Aorta (tissue), 5 donors: ENCODE measurements around the gene DOCK3. TPM values are rescaled to one million over a fixed set of nuclear protein-coding genes. Genes with fewer than 3 reads are reported as not detected.
"Not testable (repeated sequence)": the region's sequence is repeated elsewhere in the genome, so short reads cannot be mapped to it uniquely, and the experiment has no call there.

Experiments used
- ATAC-seq: fragments of 200-7000 bp; cut with Tn5 transposase; one replicate; pipeline ENCODE4 v1.9.1; 2022; ENCODE audit warnings: moderate library complexity; ENCODE audit not compliant: low FRiP score
- DNase-seq, 2 donors: peaks; one replicate each; pipeline ENCODE4 v3.0.0-alpha.2; 2020
- H3K27ac ChIP-seq, 2 donors: one replicate each; pipeline ENCODE4 v1.5.1; 2013; ENCODE audit warnings: low read length in 2 of 2, mild to moderate bottlenecking in 2 of 2, moderate library complexity in 2 of 2, control low read depth in 1 of 2, inconsistent platforms in 1 of 2, low read depth in 1 of 2
- H3K27me3 ChIP-seq, 2 donors: one replicate each; pipeline ENCODE4 v1.6.1; 2013; ENCODE audit warnings: control low read depth in 1 of 2, low read length in 1 of 2, mild to moderate bottlenecking in 1 of 2, moderate library complexity in 1 of 2; ENCODE audit not compliant: insufficient read depth in 2 of 2, control insufficient read depth in 1 of 2
- H3K36me3 ChIP-seq, 2 donors: one replicate each; pipeline ENCODE4 v1.6.1; 2013; ENCODE audit warnings: control low read depth in 1 of 2, low read length in 1 of 2, mild to moderate bottlenecking in 1 of 2; ENCODE audit not compliant: insufficient read depth in 2 of 2, control insufficient read depth in 1 of 2
- H3K4me1 ChIP-seq, 2 donors: one replicate each; pipeline ENCODE4 v1.6.1; 2013; ENCODE audit warnings: low read length in 2 of 2, control low read depth in 1 of 2, mild to moderate bottlenecking in 1 of 2, moderate library complexity in 1 of 2; ENCODE audit not compliant: insufficient read depth in 2 of 2, control insufficient read depth in 1 of 2
- H3K4me3 ChIP-seq, 2 donors: one replicate each; pipeline ENCODE4 v1.5.1; 2013; ENCODE audit warnings: low read length in 2 of 2, control low read depth in 1 of 2, mild to moderate bottlenecking in 1 of 2
- H3K9me3 ChIP-seq: one replicate; pipeline ENCODE4 v1.6.1; 2013; ENCODE audit warnings: mild to moderate bottlenecking, low read length; ENCODE audit not compliant: control insufficient read depth
- WGBS, 2 donors: extraction: QIAGEN DNeasy Blood & Tissue Kit; methylation state at CpG; one replicate each; pipeline ENCODE4 v1.1.7; 2013; 5-methylcytosine and 5-hydroxymethylcytosine counted together
- intact Hi-C, 2 donors: fragments of 100-400 bp; cut with DNase I; formaldehyde crosslinking; loops; one replicate each; pipeline versions ENCODE4 v1.14.2 to v1.15.0; 2022
- polyA plus RNA-seq, 2 donors: library from polyadenylated mRNA; stranded (reverse); fragments of 200-250 nt; gene quantifications; one replicate each; pipeline ENCODE4 v1.2.3, GENCODE V29; 2013
- total RNA-seq, 2 donors: library from RNA; stranded (reverse); fragmentation: NEBNext Ultra II Directional; extraction: Animal tissue kit (Norgen Biotek cat#: 25700); gene quantifications; one replicate each; pipeline ENCODE4 v1.2.1, GENCODE V29; 2021
- donor health status: healthy with polysubstance abuse.
- donor health status: Bipolar disorder and iron deficiency.
- donor health status: DM: no; HTN: no; CAD: no.
- donor health status: DM: no; HTN: no; CAD: no.
- donor health status: DM: yes; HTN: yes; CAD: no.

DOCK3 gene
- total and polyA plus RNA-seq, 4 donors: 0.31 to 0.97 (median 0.55) TPM

DNA sequence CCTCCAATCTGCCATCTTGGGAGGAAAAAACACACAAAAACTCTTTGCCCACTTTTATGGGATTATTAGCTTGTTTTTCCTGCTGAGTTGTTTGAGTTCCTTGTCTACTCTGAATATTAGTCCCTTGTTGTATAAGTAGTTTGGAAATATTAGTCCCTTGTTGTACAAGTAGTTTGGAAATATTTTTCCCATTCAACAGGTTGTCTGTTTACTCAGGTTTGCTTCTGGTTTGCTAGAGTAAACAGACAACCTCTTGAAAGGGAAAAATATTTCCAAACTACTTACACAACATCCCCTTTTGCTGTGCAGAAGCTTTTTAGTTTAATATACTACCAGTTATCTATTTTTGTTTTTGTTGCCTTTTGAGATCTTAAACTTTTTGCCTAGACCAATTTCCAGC lies 517.0 kb downstream of the DOCK3 start:
- no peak for DNase-seq
- no peaks in the 10 kb centered on the region for H3K4me1 ChIP-seq
- intact Hi-C loops: no loop called here
- no peaks in the 10 kb centered on the region for H3K27me3 ChIP-seq
- no peak overlapping the region for H3K4me3 ChIP-seq
- H3K9me3 ChIP-seq: peaks cover 7% of the 10 kb centered on the region
- no peak overlapping the region for H3K27ac ChIP-seq
- no peak for ATAC-seq
- H3K36me3 ChIP-seq: no peaks in the 10 kb centered on the region

DNA sequence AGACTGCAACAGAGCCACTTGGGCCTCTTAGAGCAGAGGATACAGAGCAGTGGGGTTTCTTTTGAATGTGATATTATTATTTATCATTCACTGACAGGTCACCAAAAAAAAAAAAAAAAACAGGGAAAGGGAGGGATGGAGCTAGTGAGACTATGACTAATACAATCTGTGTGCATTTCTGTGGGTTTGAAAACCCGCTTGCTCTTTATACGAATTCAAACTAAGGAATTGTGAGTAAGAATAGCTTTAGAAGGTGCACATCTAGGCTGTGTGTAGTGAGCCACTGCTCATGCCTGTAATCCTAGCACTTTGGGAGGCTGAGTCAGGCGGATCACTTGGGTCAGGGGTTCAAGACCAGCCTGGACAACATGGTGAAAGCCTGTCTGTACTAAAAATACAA lies 523.8 kb downstream of the DOCK3 start:
- intact Hi-C loops: no loop called here
- Histone ChIP-seq H3K4me1 (no peaks in the 10 kb centered on the region), H3K36me3 (no peaks in the 10 kb centered on the region), H3K9me3 (peaks cover 4% of the 10 kb centered on the region), H3K27ac (no peak overlapping the region), H3K4me3 (no peak overlapping the region), H3K27me3 (no peaks in the 10 kb centered on the region)
- DNase-seq (no peak), ATAC-seq (no peak)
- 78 to 83% methylated on average over 3 of the region's 3 CpGs for WGBS, 2 donors

DNA sequence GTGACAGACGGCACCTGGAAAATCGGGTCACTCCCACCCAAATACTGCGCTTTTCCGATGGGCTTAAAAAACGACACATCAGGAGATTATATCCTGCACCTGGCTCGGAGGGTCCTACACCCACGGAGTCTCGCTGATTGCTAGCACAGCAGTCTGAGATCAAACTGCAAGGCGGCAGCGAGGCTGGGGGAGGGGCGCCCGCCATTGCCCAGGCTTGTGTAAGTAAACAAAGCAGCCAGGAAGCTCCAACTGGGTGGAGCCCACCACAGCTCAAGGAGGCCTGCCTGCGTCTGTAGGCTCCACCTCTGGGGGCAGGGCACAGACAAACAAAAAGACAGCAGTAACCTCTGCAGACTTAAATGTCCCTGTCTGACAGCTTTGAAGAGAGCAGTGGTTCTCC lies 524.6 kb downstream of the DOCK3 start:
- intact Hi-C loops, ATAC-seq, H3K4me3 ChIP-seq, DNase-seq, H3K27me3 ChIP-seq, H3K4me1 ChIP-seq, H3K9me3 ChIP-seq, H3K36me3 ChIP-seq, H3K27ac ChIP-seq: not testable (repeated sequence)
- 89 to 90% methylated on average over 13 of the region's 13 CpGs for WGBS, 2 donors

DNA sequence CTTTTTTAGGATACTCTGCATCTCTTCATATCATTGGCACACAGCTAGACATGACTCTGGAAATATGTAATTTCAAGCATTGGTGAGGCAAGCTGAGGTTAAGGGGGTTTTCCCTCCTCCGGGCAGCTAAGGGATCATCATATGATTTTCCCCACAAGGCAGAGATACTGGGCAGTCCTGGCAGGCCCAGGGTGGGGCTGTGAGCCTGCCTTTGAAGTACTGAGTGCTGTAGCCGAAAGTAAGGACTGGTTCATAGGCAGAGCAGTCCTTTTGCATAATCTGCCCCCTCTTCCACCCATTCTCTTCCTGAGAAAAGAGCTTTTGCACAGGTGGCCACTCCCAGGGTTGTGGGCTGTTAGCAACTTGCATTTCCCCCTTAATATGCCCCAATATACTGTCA lies 541.6 kb downstream of the DOCK3 start:
- DNase-seq (no peak), ATAC-seq (no peak)
- H3K9me3 ChIP-seq: no peaks in the 10 kb centered on the region
- no peaks in the 10 kb centered on the region for H3K4me1 ChIP-seq
- no peaks in the 10 kb centered on the region for H3K36me3 ChIP-seq
- H3K27me3 ChIP-seq: no peaks in the 10 kb centered on the region
- no peak overlapping the region for H3K27ac ChIP-seq
- H3K4me3 ChIP-seq: no peak overlapping the region
- intact Hi-C loops: no loop called here
- 59 to 63% methylated on average over 2 of the region's 2 CpGs for WGBS, 2 donors

DNA sequence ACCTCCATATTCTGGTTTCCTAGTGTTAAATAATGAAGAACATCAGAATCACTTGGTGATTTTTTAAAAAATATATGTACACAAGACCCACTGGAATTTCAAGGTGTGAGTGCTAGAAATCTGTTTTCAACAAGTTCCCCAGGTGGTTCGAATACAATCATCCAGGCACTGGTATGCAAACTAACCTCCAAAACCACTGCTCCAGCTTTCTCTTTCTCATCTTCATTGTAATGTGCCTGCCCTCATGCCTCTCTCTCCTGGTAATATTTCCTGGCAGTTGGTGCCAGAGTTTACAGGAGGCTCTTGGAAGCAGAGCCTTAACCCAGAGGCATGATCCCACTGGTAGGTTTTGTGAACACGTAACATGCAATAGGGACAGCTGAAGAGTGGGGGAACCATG lies 547.2 kb downstream of the DOCK3 start:
- H3K27ac ChIP-seq: no peak overlapping the region
- H3K36me3 ChIP-seq: no peaks in the 10 kb centered on the region
- no peak overlapping the region for H3K4me3 ChIP-seq
- intact Hi-C loops: no loop called here
- H3K4me1 ChIP-seq: peaks cover 0 to 2% of the 10 kb centered on the region in 2 donors
- no peaks in the 10 kb centered on the region for H3K27me3 ChIP-seq
- H3K9me3 ChIP-seq: no peaks in the 10 kb centered on the region
- ATAC-seq (no peak), DNase-seq (no peak)
- 75 to 82% methylated on average over 2 of the region's 2 CpGs for WGBS, 2 donors

DNA sequence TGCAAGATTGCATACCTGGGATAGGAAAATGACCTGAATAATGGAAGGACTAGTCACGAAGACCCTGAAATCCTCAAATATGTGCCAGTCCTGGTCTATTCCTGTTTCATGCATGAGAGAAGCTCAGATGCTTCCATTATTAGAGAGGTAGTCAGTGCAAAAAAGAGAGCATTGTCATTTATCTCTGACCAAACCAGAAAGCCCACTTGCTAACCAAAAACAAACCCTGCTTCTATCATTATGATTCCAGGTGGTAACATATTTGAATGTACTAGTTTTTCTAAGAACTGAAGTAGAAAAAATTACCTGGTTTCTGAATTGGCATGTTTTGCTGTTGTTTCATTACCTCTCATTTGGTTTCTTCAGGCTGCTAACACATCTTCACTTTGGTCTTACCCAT lies 549.6 kb downstream of the DOCK3 start:
- Histone ChIP-seq H3K27me3 (no peaks in the 10 kb centered on the region), H3K36me3 (no peaks in the 10 kb centered on the region), H3K27ac (no peak overlapping the region), H3K4me1 (peaks cover 0 to 2% of the 10 kb centered on the region in 2 donors), H3K9me3 (no peaks in the 10 kb centered on the region), H3K4me3 (no peak overlapping the region)
- intact Hi-C loops: no loop called here
- ATAC-seq (no peak), DNase-seq (no peak)
- WGBS, 2 donors: 78 to 81% methylated on average over 1 of the region's 1 CpG

DNA sequence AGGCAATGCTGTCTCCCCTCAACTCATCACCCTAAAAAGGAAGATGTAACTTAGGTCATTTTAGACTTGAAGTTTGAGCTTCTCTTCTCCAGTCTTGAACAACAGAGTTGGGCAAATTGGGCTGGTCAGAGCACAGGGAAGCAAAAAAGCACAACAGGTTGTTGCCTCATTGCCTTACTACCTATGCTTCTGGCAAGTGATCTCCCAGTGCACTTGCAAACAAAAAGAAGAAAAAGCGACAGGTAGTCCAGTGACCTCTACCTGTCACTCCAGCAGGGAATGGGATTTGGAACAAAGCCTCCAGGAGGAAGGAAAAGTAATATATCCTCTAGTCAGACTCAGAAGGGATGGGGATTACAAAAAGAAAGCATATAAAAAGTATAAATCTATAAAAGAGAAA lies 550.1 kb downstream of the DOCK3 start:
- whole genome bisulfite sequencing, 2 donors: 78% methylated on average over 1 of the region's 1 CpG
- DNase-seq (no peak), ATAC-seq (no peak)
- Histone ChIP-seq H3K36me3 (no peaks in the 10 kb centered on the region), H3K4me1 (peaks cover 0 to 2% of the 10 kb centered on the region in 2 donors), H3K27ac (no peak overlapping the region), H3K9me3 (no peaks in the 10 kb centered on the region), H3K27me3 (no peaks in the 10 kb centered on the region), H3K4me3 (no peak overlapping the region)
- intact Hi-C loops: no loop called here

DNA sequence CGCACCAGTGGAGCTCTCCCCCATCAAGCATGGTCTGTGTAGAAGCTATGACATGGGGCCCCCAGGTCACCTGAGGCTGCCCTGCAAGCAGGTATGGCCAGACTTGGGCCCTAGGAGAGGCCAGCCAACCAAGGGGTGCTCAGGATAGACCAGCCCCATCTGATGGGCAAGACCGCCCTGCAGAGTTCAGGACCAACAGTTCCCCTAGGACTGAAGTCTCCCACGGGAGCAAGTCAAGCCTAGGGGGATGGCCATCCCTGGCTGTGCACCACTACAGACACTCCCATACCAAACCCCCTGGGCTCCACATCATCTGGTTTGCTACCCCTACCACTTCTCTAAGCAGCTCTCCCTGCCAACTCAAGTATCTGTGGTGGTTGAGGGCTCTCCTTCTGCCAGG lies 568.2 kb downstream of the DOCK3 start:
- Histone ChIP-seq H3K27me3 (no peaks in the 10 kb centered on the region), H3K4me1 (no peaks in the 10 kb centered on the region), H3K36me3 (no peaks in the 10 kb centered on the region), H3K4me3 (no peak overlapping the region), H3K9me3 (no peaks in the 10 kb centered on the region), H3K27ac (no peak overlapping the region)
- intact Hi-C loops: no loop called here
- DNase-seq (no peak), ATAC-seq (no peak)
- WGBS, 2 donors: 60 to 61% methylated on average over 3 of the region's 3 CpGs

DNA sequence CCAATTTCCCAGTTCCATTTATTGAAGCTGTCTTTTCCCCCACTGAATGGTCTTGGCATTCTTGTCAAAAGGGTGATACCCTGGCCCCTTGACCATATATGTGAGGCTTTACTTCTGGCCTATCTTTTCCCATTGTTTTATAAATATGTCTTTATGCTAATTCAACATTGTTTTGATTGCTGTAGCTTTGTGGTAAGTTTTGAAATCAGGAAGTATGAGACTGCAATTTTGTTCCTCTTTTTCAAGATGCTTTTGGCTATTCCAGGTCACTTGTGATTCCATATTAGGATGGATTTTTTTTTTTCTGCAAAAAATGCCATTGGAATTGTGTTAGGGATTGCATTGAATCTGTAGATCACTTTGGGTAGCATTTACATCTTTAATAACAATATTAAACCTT lies 569.2 kb downstream of the DOCK3 start:
- no peak for ATAC-seq
- Histone ChIP-seq H3K4me1 (no peaks in the 10 kb centered on the region), H3K36me3 (no peaks in the 10 kb centered on the region), H3K9me3 (no peaks in the 10 kb centered on the region), H3K27ac (no peak overlapping the region), H3K4me3 (no peak overlapping the region), H3K27me3 (no peaks in the 10 kb centered on the region)
- no peak for DNase-seq
- intact Hi-C loops: no loop called here
